NCI-H2081 (cell line): ENCODE measurements around the gene SPG7.

Source experiments
- DNase-seq, 2 experiments: peaks; one replicate each; lab custom pipeline; 2025; lab: John Stamatoyannopoulos, UW

Gene SPG7

GRCh38 chr16:89547291-89547690 is 39.1 kb downstream of the SPG7 start:
- no peak for DNase-seq

- no peak for DNase-seq
Observed at GRCh38 chr16:89547860-89548259, 39.7 kb downstream of the SPG7 start.

GRCh38 chr16:89548344-89549006 is 40.3 kb downstream of the SPG7 start:
- DNase-seq, result no peak

GRCh38 chr16:89549007-89549700 is 41.0 kb downstream of the SPG7 start:
- DNase-seq, result no peak

GRCh38 chr16:89550421-89551007 is 42.3 kb downstream of the SPG7 start:
- no peak for DNase-seq

GRCh38 chr16:89552329-89552728 is 44.1 kb downstream of the SPG7 start:
- no peak for DNase-seq

GRCh38 chr16:89552913-89553312 is 44.7 kb downstream of the SPG7 start:
- no peak for DNase-seq

GRCh38 chr16:89553733-89554132 is 45.5 kb downstream of the SPG7 start:
- DNase-seq, result no peak

- no peak for DNase-seq
Observed at GRCh38 chr16:89554343-89554742, 46.1 kb downstream of the SPG7 start.

GRCh38 chr16:89555265-89555664 is 47.1 kb downstream of the SPG7 start:
- no peak for DNase-seq

- no peak for DNase-seq
Observed at GRCh38 chr16:89555780-89556179, 47.6 kb downstream of the SPG7 start.

GRCh38 chr16:89556750-89557689 is 48.8 kb downstream of the SPG7 start:
- DNase-seq, result peak; percentile 34 to 38

GRCh38 chr16:89557690-89558490 is 49.7 kb downstream of the SPG7 start:
- DNase-seq, result no peak

- peak; percentile 84 to 91 for DNase-seq
Observed at GRCh38 chr16:89560378-89561141, 52.4 kb downstream of the SPG7 start, which contains the start of gene RPL13. Gene RPL13, plus strand, starts transcription at chr16:89560682. Its CDS starts 278 bp downstream, at chr16:89560960.

GRCh38 chr16:89561142-89561883 is 53.1 kb downstream of the SPG7 start:
- no peak for DNase-seq

- DNase-seq, result no peak
Observed at GRCh38 chr16:89561884-89562599, 53.8 kb downstream of the SPG7 start.

GRCh38 chr16:89562939-89563338 is 54.7 kb downstream of the SPG7 start:
- DNase-seq, result no peak

GRCh38 chr16:89563639-89564392 is 55.6 kb downstream of the SPG7 start:
- DNase-seq, result no peak
